RPMI8226 (cell line): Measurements from ENCODE around the gene TBC1D5.
"Not testable (repeated sequence)": the region's sequence is repeated elsewhere in the genome, so short reads cannot be mapped to it uniquely, and the experiment has no call there.

Experiments used
- DNase-seq: peaks from one replicate; pipeline ENCODE4 v3.0.0-alpha.2; 2015

Gene TBC1D5

GRCh38 chr3:17640466-17640865 lies 102.0 kb downstream of the TBC1D5 start:
- no peak for DNase-seq

- no peak for DNase-seq
Measured at GRCh38 chr3:17639765-17640164, 102.7 kb downstream of the TBC1D5 start.

GRCh38 chr3:17639257-17639656 lies 103.2 kb downstream of the TBC1D5 start:
- DNase-seq, result no peak

- DNase-seq, result no peak
Measured at GRCh38 chr3:17638356-17638755, 104.1 kb downstream of the TBC1D5 start.

GRCh38 chr3:17635675-17636074 lies 106.8 kb downstream of the TBC1D5 start:
- DNase-seq, result not testable (repeated sequence)

- DNase-seq, result no peak
Measured at GRCh38 chr3:17634964-17635363, 107.5 kb downstream of the TBC1D5 start.

- DNase-seq, result no peak
Measured at GRCh38 chr3:17634201-17634600, 108.2 kb downstream of the TBC1D5 start.

GRCh38 chr3:17632401-17633100 lies 109.9 kb downstream of the TBC1D5 start:
- no peak for DNase-seq

GRCh38 chr3:17631609-17632008 lies 110.8 kb downstream of the TBC1D5 start:
- DNase-seq, result no peak

GRCh38 chr3:17629400-17629799 lies 113.0 kb downstream of the TBC1D5 start:
- DNase-seq, result no peak

- no peak for DNase-seq
Measured at GRCh38 chr3:17626395-17626794, 116.0 kb downstream of the TBC1D5 start.

- DNase-seq, result no peak
Measured at GRCh38 chr3:17625133-17625532, 117.3 kb downstream of the TBC1D5 start.

GRCh38 chr3:17623464-17623863 lies 119.0 kb downstream of the TBC1D5 start:
- no peak for DNase-seq

GRCh38 chr3:17619968-17620367 lies 122.5 kb downstream of the TBC1D5 start:
- no peak for DNase-seq

GRCh38 chr3:17613017-17613416 lies 129.4 kb downstream of the TBC1D5 start:
- not testable (repeated sequence) for DNase-seq

GRCh38 chr3:17607905-17608304 lies 134.5 kb downstream of the TBC1D5 start:
- DNase-seq, result no peak

GRCh38 chr3:17605934-17606333 lies 136.5 kb downstream of the TBC1D5 start:
- DNase-seq, result no peak

- no peak for DNase-seq
Measured at GRCh38 chr3:17605032-17605431, 137.4 kb downstream of the TBC1D5 start.

GRCh38 chr3:17602126-17602525 lies 140.3 kb downstream of the TBC1D5 start:
- DNase-seq, result no peak

- DNase-seq, result no peak
Measured at GRCh38 chr3:17592956-17593355, 149.5 kb downstream of the TBC1D5 start.

GRCh38 chr3:17590465-17590864 lies 152.0 kb downstream of the TBC1D5 start:
- DNase-seq, result no peak

GRCh38 chr3:17589888-17590287 lies 152.5 kb downstream of the TBC1D5 start:
- DNase-seq, result no peak

GRCh38 chr3:17588422-17588821 lies 154.0 kb downstream of the TBC1D5 start:
- DNase-seq, result no peak

- DNase-seq, result no peak
Measured at GRCh38 chr3:17585394-17586325, 156.8 kb downstream of the TBC1D5 start.
